ENCODE data around the gene OGT.

The OGT gene

DNA sequence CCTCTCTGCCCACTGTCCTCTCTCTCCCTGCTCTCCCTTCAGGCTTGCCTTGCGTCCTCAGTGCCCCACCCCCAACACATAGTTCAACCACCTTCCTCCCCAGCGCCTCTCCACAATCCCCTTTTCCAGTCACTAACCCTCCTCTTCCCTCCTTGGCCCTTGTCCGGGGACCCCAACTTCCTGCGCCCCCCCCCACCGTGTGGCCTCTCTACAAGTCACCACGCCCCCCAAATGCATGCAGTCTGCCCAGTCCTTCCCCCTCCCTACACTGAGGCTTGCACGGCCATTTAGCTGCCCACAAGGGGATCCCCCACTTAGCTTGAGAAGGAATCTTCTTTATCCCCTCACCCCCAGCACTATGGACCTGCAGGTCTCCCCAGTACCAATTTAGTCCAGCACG, 84.8 kb downstream of the OGT start:
- TF ChIP-seq CTCF (IDR thresholded peaks at IDR 0.05) (no peak), ZFX (IDR thresholded peaks at IDR 0.05; ENCODE audit: borderline replicate concordance) (no peak)
- no peak overlapping the region for H3K27ac ChIP-seq

DNA sequence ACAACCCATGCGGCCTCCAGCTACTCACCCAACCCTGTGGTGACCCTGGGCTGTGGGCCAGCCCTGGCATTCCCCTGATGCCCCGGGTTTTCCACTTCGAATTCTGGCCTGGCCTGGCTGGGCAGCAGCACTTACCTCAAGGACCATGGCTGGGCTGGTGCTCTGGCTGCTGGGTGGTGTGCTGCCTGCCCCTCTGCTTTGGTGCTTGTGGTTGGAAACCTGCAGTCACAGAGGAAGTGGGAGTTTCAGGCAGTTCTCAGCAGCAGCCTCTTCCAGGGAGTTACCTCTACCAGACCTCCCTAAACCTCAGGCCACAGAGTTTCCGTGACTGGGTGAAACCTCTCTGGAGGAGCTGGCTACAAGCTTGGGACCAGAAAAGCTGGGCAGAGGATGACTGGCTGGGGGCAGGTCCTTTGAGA, 85.4 kb downstream of the OGT start, which contains the start of gene CXCR3:
CXCR3 (minus strand) TSS at position 209 of the 419 bp plus-strand sequence; CDS start at position 147, 62 bp downstream.
- no peak within 1 kb of the TSS for H3K27ac ChIP-seq
- TF ChIP-seq ZFX (IDR thresholded peaks at IDR 0.05; ENCODE audit: borderline replicate concordance), result no peak

GRCh38 chrX:71618787-71619186, 85.9 kb downstream of the OGT start:
- TF ChIP-seq ZFX (IDR thresholded peaks at IDR 0.05; ENCODE audit: borderline replicate concordance) (no peak), CTCF (IDR thresholded peaks at IDR 0.05) (no peak)
- no peak overlapping the region for H3K27ac ChIP-seq

GRCh38 chrX:71619193-71619592, 86.3 kb downstream of the OGT start:
- TF ChIP-seq CTCF (IDR thresholded peaks at IDR 0.05), result no peak
- no peak for TF ChIP-seq ZFX (IDR thresholded peaks at IDR 0.05; ENCODE audit: borderline replicate concordance)
- no peak overlapping the region for H3K27ac ChIP-seq

DNA sequence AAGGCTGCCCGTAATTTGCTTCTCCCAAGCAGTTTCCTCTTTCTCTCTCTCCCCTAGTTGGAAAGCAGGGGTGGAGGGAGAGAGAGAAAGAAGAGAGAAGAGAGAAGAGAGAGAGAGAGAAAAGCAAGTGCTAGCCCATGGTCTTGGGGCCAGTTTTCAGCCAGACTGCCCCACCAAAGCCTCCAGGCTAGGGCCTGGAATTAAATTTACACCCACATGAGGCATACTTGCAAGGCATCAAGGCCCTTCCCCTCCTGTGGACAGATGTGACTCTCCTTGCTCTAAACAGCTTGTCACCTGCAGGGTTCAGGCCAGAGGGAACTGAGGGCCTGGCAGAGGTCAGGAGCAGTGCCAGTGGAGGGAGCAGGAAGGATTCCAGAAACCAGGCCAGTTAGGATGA, 87.1 kb downstream of the OGT start:
- TF ChIP-seq ZFX (IDR thresholded peaks at IDR 0.05; ENCODE audit: borderline replicate concordance) (no peak), CTCF (IDR thresholded peaks at IDR 0.05) (no peak)
- H3K27ac ChIP-seq, result no peak overlapping the region

DNA sequence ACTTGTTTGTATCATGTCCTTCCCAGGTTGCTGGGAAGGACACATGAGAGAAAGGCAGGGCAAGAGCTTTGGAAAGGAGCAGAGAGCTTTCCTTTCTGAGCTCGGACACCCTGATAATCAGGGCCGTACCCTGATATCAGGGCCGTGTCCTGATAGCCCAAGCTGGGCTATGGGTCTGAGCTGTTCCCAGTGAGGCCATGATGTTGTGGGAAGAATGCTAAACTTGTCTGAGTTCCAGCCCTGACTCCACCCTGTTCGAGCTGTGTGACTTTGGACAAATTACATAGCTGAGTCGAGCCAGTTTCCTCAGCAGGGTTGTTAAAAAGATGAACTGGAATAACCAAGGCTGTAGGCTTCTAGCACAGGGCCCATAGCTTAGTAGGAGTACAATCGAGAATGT, 88.7 kb downstream of the OGT start:
- TF ChIP-seq ZFX (IDR thresholded peaks at IDR 0.05; ENCODE audit: borderline replicate concordance), result no peak
- no peak for TF ChIP-seq CTCF (IDR thresholded peaks at IDR 0.05)
- no peak overlapping the region for H3K27ac ChIP-seq

DNA sequence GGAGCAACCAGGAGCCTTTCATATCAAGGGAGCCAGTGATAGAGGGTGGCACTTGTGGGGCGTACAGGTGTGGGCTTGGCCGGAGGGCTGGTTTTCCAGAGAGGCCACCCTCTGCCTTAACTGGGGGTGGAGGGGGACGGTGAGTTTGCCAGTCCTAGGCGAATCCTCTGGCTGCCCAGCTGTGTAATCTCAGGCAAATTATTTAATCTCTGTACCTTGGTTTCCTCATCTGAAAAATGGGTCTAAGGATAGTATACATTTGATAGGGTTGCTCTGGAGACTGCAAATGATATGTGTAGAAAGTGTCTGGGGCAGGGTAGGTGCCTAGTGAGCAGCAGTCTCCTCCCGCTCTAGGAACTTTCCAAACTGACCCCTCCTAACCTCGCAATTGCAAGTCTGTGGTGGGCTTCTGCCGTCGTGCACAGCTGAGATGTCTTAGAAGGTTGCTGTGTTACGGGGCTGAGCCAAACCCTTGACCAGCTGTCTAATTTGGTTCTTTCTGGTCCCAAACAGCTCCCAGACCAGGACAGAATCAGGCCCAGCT, 89.2 kb downstream of the OGT start:
- TF ChIP-seq ZFX (IDR thresholded peaks at IDR 0.05; ENCODE audit: borderline replicate concordance), result no peak
- TF ChIP-seq CTCF (IDR thresholded peaks at IDR 0.05), result no peak

More for the DNA sequence above, 89.2 kb downstream of the OGT start:
- H3K27ac ChIP-seq, result no peak overlapping the region
